Pancreas (tissue), 10 donors: ENCODE results near the gene CLDN16. TPM values are rescaled to one million over a fixed set of nuclear protein-coding genes. Genes with fewer than 3 reads are reported as not detected.

Experiments used
- ATAC-seq, 4 donors: fragments of 200-7000 bp; cut with Tn5 transposase; one replicate each; pipeline versions ENCODE4 v1.8.0 to v1.9.1; 2020; ENCODE audit warnings: mild to moderate bottlenecking in 4 of 4, moderate library complexity in 4 of 4
- DNase-seq, 6 donors: peaks; one replicate each; pipeline ENCODE4 v3.0.0-alpha.2; 2020
- FAIRE-seq: peaks from 2 replicates; lab custom pipeline; 2012; peaks lifted over from hg19 to GRCh38; lab: Jason Lieb, UNC
- H3K27ac ChIP-seq, 4 donors: fragments of 200-600 bp; sonication (generic); 1 replicate in 3 of 4; 2 replicates in 1 of 4; pipeline versions ENCODE4 v1.5.0 to v1.8.0; 2020
- H3K27me3 ChIP-seq, 4 donors: fragments of 200-600 bp; one replicate each; pipeline ENCODE4 v1.8.0; 2021
- H3K36me3 ChIP-seq, 3 donors: fragments of 200-600 bp; sonication (generic) in 1 of 3; one replicate each; pipeline versions ENCODE4 v1.5.0 to v1.8.0; 2020 to 2021
- H3K4me1 ChIP-seq, 3 donors: fragments of 200-600 bp; one replicate each; pipeline ENCODE4 v1.8.0; 2021
- H3K4me3 ChIP-seq, 4 donors: fragments of 200-600 bp; sonication (generic) in 2 of 4; one replicate each; pipeline versions ENCODE4 v1.5.0 to v1.8.0; 2020 to 2021
- H3K9me3 ChIP-seq, 4 donors: fragments of 200-600 bp; one replicate each; pipeline ENCODE4 v1.8.0; 2021
- WGBS, 2 donors: extraction: QIAGEN DNeasy Blood & Tissue Kit; methylation state at CpG; one replicate each; pipeline ENCODE4 v1.1.7; 2013; 5-methylcytosine and 5-hydroxymethylcytosine counted together
- intact Hi-C, 3 donors: fragments of 100-400 bp; cut with DNase I; formaldehyde crosslinking; loops; one replicate each; pipeline versions ENCODE4 v1.11.1 to v1.14.2; 2022
- polyA plus RNA-seq, 2 donors: library from polyadenylated mRNA; stranded (reverse); fragments of 200-250 nt; gene quantifications; one replicate each; pipeline ENCODE4 v1.2.3, GENCODE V29; 2013
- total RNA-seq, 6 donors: library from RNA; stranded (reverse); fragmentation: NEBNext Ultra II Directional in 4 of 6; extraction: Animal tissue kit (Norgen Biotek cat#: 25700) in 4 of 6; gene quantifications; one replicate each; pipeline versions ENCODE4 v1.2.1 to v1.2.4, GENCODE V29; 2021 to 2023
- TF ChIP-seq, protein P1 (sequence below), 4 donors: fragments of 200-600 bp; sonication (generic) in 3 of 4; IDR thresholded peaks; one replicate each; pipeline versions ENCODE4 v1.5.0 to v1.8.0; 2021; ENCODE audit warnings: antibody characterized with exemption in 4 of 4
- donor health status: healthy with polysubstance abuse.
- donor health status: DM: no; HTN: no; CAD: no; lungs with moderate emphysema.
- donor health status: DM: no; HTN: no; CAD: no.
- donor health status: control.
- donor health status: control.
- donor health status: Bipolar disorder and iron deficiency.
- donor health status: DM: yes; HTN: yes; CAD: no.
- donor health status: DM: no; HTN: no; CAD: no.
- donor health status: DM: no; HTN: no; CAD: no.
- donor health status: DM: yes; HTN: yes; CAD: no.

Gene CLDN16
- total and polyA plus RNA-seq, 8 donors: 0.09 to 1.8 (median 0.36) TPM

DNA sequence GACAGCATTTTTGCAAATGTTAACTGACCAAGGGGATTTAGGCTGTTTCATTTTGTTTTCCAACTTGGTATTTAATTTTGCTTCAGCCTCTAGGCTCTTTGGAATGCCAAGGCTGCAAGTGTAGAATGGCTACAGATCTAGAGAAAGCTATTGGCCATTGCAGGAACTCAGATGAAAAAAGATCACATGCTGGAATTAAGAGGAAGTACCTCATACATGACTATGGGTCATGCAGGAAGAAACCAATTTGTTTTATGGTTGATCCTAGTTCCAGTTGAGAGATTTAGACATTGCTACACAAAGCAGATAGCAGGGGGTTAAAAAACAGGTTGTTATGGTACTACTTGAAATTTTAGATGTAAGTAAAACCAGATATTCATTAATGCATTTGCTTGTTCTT is 12.7 kb upstream of the CLDN16 start:
- DNase-seq (no peak), FAIRE-seq (no peak)
- H3K27me3 ChIP-seq: no peaks in the 10 kb centered on the region

GRCh38 chr3:190375671-190376070 is 12.3 kb upstream of the CLDN16 start:
- TF ChIP-seq, protein P1, sequence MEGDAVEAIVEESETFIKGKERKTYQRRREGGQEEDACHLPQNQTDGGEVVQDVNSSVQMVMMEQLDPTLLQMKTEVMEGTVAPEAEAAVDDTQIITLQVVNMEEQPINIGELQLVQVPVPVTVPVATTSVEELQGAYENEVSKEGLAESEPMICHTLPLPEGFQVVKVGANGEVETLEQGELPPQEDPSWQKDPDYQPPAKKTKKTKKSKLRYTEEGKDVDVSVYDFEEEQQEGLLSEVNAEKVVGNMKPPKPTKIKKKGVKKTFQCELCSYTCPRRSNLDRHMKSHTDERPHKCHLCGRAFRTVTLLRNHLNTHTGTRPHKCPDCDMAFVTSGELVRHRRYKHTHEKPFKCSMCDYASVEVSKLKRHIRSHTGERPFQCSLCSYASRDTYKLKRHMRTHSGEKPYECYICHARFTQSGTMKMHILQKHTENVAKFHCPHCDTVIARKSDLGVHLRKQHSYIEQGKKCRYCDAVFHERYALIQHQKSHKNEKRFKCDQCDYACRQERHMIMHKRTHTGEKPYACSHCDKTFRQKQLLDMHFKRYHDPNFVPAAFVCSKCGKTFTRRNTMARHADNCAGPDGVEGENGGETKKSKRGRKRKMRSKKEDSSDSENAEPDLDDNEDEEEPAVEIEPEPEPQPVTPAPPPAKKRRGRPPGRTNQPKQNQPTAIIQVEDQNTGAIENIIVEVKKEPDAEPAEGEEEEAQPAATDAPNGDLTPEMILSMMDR (IDR thresholded peaks at IDR 0.05): no peak
- intact Hi-C loops: no loop called here
- 62 to 65% methylated on average over 3 of the region's 3 CpGs for WGBS, 2 donors

More for the DNA sequence above, 12.7 kb upstream of the CLDN16 start:
- ATAC-seq: no peak
- TF ChIP-seq, protein P1 (IDR thresholded peaks at IDR 0.05): no peak
- H3K9me3 ChIP-seq: no peaks in the 10 kb centered on the region
- H3K4me3 ChIP-seq: no peak overlapping the region
- no peaks in the 10 kb centered on the region for H3K36me3 ChIP-seq
- H3K27ac ChIP-seq: no peak overlapping the region
- intact Hi-C loops: no loop called here
- H3K4me1 ChIP-seq: peaks cover 0 to 12% (median 0%) of the 10 kb centered on the region in 3 donors

DNA sequence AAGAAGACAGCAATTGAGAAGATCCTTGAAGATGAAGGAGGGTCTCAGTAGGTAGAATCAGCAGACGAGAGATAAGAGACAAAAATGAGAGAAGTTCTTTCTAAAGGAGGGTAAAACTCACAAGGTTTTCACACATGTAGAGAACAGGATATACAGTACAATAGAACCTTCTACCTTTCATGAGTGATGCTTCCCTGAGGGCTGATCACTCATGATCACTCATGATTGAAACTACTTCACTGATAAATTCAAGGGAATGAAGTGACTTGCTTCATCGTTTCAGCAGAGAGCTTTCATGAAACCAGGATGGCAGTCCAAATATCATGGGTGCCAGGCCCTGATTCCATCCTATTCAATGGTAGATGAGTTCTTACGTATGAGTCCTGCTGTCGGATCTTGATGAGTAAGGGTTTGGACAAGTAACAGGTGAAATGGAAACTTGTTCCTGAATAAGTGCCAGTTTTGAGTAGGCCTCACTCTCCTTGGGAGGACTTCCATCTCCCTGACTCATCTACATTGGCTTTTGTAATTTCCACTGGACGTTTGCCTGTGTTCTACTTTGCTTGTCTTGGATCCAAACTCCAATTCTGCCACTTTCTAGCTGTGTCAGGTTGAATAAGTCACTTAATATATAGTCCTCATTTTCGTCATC is 9.6 kb upstream of the CLDN16 start:
- intact Hi-C loops: no loop called here
- no peaks in the 10 kb centered on the region for H3K36me3 ChIP-seq
- FAIRE-seq (no peak), DNase-seq (peak in 1 of 6 donors; percentile 45), ATAC-seq (peak; percentile 48 to 76 (median 70))
- no peaks in the 10 kb centered on the region for H3K27me3 ChIP-seq
- no peaks in the 10 kb centered on the region for H3K9me3 ChIP-seq
- TF ChIP-seq, protein P1 (IDR thresholded peaks at IDR 0.05): no peak
- peaks cover 0 to 12% (median 0%) of the 10 kb centered on the region in 3 donors for H3K4me1 ChIP-seq
- no peak overlapping the region for H3K27ac ChIP-seq
- 75 to 83% methylated on average over 6 of the region's 6 CpGs for WGBS, 2 donors
- no peak overlapping the region for H3K4me3 ChIP-seq

More at GRCh38 chr3:190375671-190376070, 12.3 kb upstream of the CLDN16 start:
- ATAC-seq (peak in 1 of 4 donors; percentile 22), FAIRE-seq (no peak), DNase-seq (no peak)
- H3K27ac ChIP-seq: no peak overlapping the region
- H3K9me3 ChIP-seq: no peaks in the 10 kb centered on the region
- H3K36me3 ChIP-seq: no peaks in the 10 kb centered on the region
- H3K27me3 ChIP-seq: no peaks in the 10 kb centered on the region
- no peak overlapping the region for H3K4me3 ChIP-seq
- H3K4me1 ChIP-seq: peaks cover 0 to 12% (median 0%) of the 10 kb centered on the region in 3 donors

GRCh38 chr3:190380184-190380583 is 7.8 kb upstream of the CLDN16 start:
- intact Hi-C loops: loop anchor here in 1 of 3 donors (10.0 kb wide), 1 partner anchor 155 kb away; no protein-coding TSS in a partner anchor
- H3K4me1 ChIP-seq: peaks cover 0 to 11% (median 0%) of the 10 kb centered on the region in 3 donors
- no peaks in the 10 kb centered on the region for H3K36me3 ChIP-seq
- no peak overlapping the region for H3K4me3 ChIP-seq
- H3K9me3 ChIP-seq: no peaks in the 10 kb centered on the region
- DNase-seq (no peak), FAIRE-seq (no peak), ATAC-seq (no peak)
- no peak overlapping the region for H3K27ac ChIP-seq
- H3K27me3 ChIP-seq: no peaks in the 10 kb centered on the region
- TF ChIP-seq, protein P1 (IDR thresholded peaks at IDR 0.05): no peak

DNA sequence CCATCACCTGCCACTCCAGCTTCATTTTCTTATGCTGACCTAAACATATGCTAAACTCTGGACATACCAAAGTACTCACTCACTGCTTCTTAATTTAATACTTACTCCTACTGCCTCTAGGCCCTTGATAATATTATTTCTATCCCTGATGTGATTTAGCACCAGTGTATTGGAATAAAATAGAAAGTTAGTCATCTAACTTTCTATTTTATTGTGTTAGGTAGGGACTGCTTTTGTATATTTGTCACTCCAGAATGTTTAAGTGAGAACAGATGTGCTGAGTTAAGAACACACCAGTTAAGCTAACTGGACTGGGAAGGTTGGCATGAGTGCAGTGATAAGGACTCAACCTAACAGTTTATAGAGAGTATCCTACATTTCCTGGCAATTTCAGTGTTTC is 6.5 kb upstream of the CLDN16 start:
- Histone ChIP-seq H3K27ac (no peak overlapping the region), H3K4me3 (no peak overlapping the region), H3K4me1 (no peaks in the 10 kb centered on the region), H3K36me3 (no peaks in the 10 kb centered on the region), H3K27me3 (no peaks in the 10 kb centered on the region), H3K9me3 (no peaks in the 10 kb centered on the region)
- intact Hi-C loops: loop anchor here in 1 of 3 donors (10.0 kb wide), 1 partner anchor 157 kb away; no protein-coding TSS in a partner anchor
- FAIRE-seq (no peak), ATAC-seq (no peak), DNase-seq (no peak)
- TF ChIP-seq, protein P1 (IDR thresholded peaks at IDR 0.05): no peak
